ENCODE data around the gene IER3.

DNA sequence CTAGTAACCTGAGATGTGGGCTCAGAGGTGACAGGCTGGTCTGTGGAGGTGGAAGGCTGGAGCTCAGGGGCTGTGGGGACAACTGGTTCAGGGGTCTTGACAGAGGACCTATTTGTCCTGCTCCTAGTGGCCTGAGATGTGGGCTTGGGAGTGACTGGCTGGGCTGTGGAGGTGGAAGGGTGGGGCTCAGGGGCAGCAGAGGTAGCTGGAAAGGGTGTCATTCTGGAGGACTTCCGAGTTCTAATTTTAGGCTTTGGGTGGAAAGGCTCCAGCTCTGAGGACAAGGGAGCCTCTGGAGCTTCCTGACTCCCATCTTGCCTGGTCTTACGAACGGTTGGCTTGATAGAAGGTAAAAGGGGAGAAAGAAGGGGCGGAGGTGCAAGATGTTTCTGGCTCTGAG lies 38.7 kb downstream of the IER3 start:
- TF ChIP-seq CTCF (IDR thresholded peaks at IDR 0.05) (no peak), POLR2A (IDR thresholded peaks at IDR 0.05) (no peak)
